T-helper 17 cell (primary cell): ENCODE measurements around the gene NXNL1. TPM values are rescaled to one million over a fixed set of nuclear protein-coding genes. Genes with fewer than 3 reads are reported as not detected.
"Not testable (repeated sequence)": the region's sequence is repeated elsewhere in the genome, so short reads cannot be mapped to it uniquely, and the experiment has no call there.

Experiments
- ATAC-seq: fragments of 150-1000 bp; cut with Tn5 transposase; 2 replicates; pipeline ENCODE4 v1.10.0; 2021; ENCODE audit warnings: mild to moderate bottlenecking, moderate library complexity
- DNase-seq, 3 donors: peaks; one replicate each; pipeline versions ENCODE4 v3.0.0 to v3.0.0-alpha.2; 2020 to 2021
- H3K9me3 ChIP-seq: one replicate; pipeline ENCODE4 v1.7.0; 2013; ENCODE audit warnings: low read length, mild to moderate bottlenecking; ENCODE audit not compliant: control insufficient read depth, poor library complexity, severe bottlenecking
- H3K27ac Mint-ChIP-seq: one replicate; pipeline ENCODE4 v1.8.0; 2022; ENCODE audit warnings: mild to moderate bottlenecking, moderate library complexity, mixed read lengths
- H3K27me3 Mint-ChIP-seq: one replicate; pipeline ENCODE4 v1.8.0; 2022; ENCODE audit warnings: mixed read lengths
- H3K36me3 Mint-ChIP-seq: one replicate; pipeline ENCODE4 v1.8.0; 2022; ENCODE audit warnings: low read depth, mixed read lengths
- H3K4me1 Mint-ChIP-seq: one replicate; pipeline ENCODE4 v1.8.0; 2022; ENCODE audit warnings: mild to moderate bottlenecking, mixed read lengths
- H3K4me3 Mint-ChIP-seq: one replicate; pipeline ENCODE4 v1.8.0; 2022; ENCODE audit warnings: mild to moderate bottlenecking, moderate library complexity, mixed read lengths
- total RNA-seq, 4 donors: library from RNA in 2 of 4; stranded (reverse) in 2 of 4; gene quantifications; one replicate each; pipeline ENCODE4 v1.2.3 and lab custom pipeline; 2022 to 2026

The NXNL1 gene
- total RNA-seq, 2 donors from 2014 or later: not detected

GRCh38 chr19:17479325-17479791, 18.6 kb upstream of the NXNL1 start:
- Mint-ChIP-seq H3K36me3 (peaks cover under 1% of the 10 kb centered on the region), H3K27ac (no peak overlapping the region), H3K4me3 (no peak overlapping the region), H3K27me3 (no peaks in the 10 kb centered on the region), H3K4me1 (peaks cover 5% of the 10 kb centered on the region)
- ATAC-seq (no peak), DNase-seq (no peak)
- H3K9me3 ChIP-seq: no peaks in the 10 kb centered on the region

- H3K27ac Mint-ChIP-seq: no peak overlapping the region
- no peak overlapping the region for H3K4me3 Mint-ChIP-seq
- no peaks in the 10 kb centered on the region for H3K36me3 Mint-ChIP-seq
- ATAC-seq: no peak
- no peaks in the 10 kb centered on the region for H3K9me3 ChIP-seq
- H3K27me3 Mint-ChIP-seq: no peaks in the 10 kb centered on the region
- H3K4me1 Mint-ChIP-seq: peaks cover 5% of the 10 kb centered on the region
- no peak for DNase-seq
Measured at GRCh38 chr19:17475541-17476115, 14.9 kb upstream of the NXNL1 start.

GRCh38 chr19:17475011-17475540, 14.3 kb upstream of the NXNL1 start:
- not testable (repeated sequence) for ATAC-seq, H3K4me1 Mint-ChIP-seq, H3K27ac Mint-ChIP-seq, H3K9me3 ChIP-seq, H3K4me3 Mint-ChIP-seq, H3K36me3 Mint-ChIP-seq, H3K27me3 Mint-ChIP-seq, DNase-seq

DNA sequence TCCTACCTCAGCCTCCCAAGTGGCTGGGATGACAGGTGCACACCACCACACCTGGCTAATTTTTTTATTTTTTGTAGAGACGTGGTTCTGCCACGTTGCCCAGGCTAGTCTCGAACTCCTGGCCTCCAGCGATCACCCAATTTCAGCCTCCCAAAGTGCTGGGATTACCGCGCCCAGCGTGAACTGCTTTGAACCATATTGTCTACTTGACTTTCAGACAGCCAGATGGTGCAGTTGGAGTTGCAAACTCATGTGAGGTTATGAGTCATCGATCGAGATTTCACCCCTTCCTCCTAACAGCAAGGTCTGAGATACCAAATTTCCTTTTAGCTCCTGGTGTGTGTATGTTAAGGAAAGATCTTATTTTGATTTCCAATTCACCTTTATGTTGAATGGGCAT, 12.3 kb upstream of the NXNL1 start:
- no peak for ATAC-seq
- H3K9me3 ChIP-seq: no peaks in the 10 kb centered on the region
- H3K4me3 Mint-ChIP-seq: no peak overlapping the region
- no peaks in the 10 kb centered on the region for H3K27me3 Mint-ChIP-seq
- peaks cover 3% of the 10 kb centered on the region for H3K36me3 Mint-ChIP-seq
- no peak overlapping the region for H3K27ac Mint-ChIP-seq
- peaks cover 16% of the 10 kb centered on the region for H3K4me1 Mint-ChIP-seq
- no peak for DNase-seq

GRCh38 chr19:17471410-17472125, 10.8 kb upstream of the NXNL1 start:
- peaks cover 20% of the 10 kb centered on the region for H3K4me1 Mint-ChIP-seq
- no peak overlapping the region for H3K27ac Mint-ChIP-seq
- no peaks in the 10 kb centered on the region for H3K27me3 Mint-ChIP-seq
- peak overlapping the region; percentile 100 for H3K4me3 Mint-ChIP-seq
- DNase-seq (no peak), ATAC-seq (no peak)
- no peaks in the 10 kb centered on the region for H3K9me3 ChIP-seq
- H3K36me3 Mint-ChIP-seq: peaks cover 3% of the 10 kb centered on the region

DNA sequence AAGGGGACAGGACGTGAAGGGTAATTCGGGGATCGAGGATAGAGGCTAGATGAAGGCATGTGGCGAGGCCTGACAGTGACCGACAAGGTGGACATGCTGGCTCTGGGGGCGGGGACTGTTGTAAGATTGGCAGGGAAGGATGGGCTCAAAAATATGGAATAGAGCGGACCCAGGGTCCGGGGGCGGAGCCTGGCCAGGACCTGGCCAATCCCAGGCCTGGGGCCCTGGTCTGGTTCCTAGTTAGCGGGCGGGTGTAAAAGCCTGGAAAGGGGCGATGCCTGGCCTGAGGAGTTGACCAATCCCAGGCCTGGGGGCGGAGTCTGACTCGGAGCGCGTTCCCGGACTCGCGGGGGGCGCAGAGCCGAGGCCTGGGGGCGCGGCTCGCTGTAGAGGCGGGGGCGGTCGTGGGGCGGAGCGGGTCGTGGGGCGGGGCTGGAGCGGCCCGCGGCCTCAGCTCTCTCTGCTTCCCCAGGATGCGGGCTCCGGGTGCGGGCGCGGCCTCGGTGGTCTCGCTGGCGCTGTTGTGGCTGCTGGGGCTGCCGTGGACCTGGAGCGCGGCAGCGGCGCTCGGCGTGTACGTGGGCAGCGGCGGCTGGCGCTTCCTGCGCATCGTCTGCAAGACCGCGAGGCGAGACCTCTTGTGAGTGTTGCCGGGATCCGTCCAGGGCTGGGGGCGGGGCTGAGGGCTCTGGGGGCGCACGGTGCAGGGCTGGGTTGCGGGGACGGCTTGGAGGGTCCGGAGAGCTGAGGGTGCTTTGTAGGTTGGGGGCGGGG, 9.5 kb upstream of the NXNL1 start, which contains the start of gene SLC27A1:
Gene SLC27A1 (plus strand): TSS at position 457 of the 774 bp plus-strand sequence. CDS start 17 bp downstream, at position 474.
- no peaks in the 10 kb centered on the region for H3K9me3 ChIP-seq
- Mint-ChIP-seq H3K27me3 (no peaks in the 10 kb centered on the region), H3K27ac (peak within 1 kb of the TSS; percentile 87), H3K4me1 (peaks cover 24% of the 10 kb centered on the region), H3K36me3 (peaks cover 3% of the 10 kb centered on the region), H3K4me3 (peak within 1 kb of the TSS; percentile 100)
- DNase-seq: peak; percentile 72 to 90 (median 89)
- ATAC-seq: peak; percentile 79

- H3K4me1 Mint-ChIP-seq: peaks cover 24% of the 10 kb centered on the region
- no peaks in the 10 kb centered on the region for H3K9me3 ChIP-seq
- peak overlapping the region; percentile 87 for H3K27ac Mint-ChIP-seq
- ATAC-seq (peak; percentile 89), DNase-seq (peak; percentile 73 to 92 (median 91))
- no peaks in the 10 kb centered on the region for H3K27me3 Mint-ChIP-seq
- peaks cover 3% of the 10 kb centered on the region for H3K36me3 Mint-ChIP-seq
- peak overlapping the region; percentile 100 for H3K4me3 Mint-ChIP-seq
Measured at GRCh38 chr19:17469481-17470067, 8.8 kb upstream of the NXNL1 start.

DNA sequence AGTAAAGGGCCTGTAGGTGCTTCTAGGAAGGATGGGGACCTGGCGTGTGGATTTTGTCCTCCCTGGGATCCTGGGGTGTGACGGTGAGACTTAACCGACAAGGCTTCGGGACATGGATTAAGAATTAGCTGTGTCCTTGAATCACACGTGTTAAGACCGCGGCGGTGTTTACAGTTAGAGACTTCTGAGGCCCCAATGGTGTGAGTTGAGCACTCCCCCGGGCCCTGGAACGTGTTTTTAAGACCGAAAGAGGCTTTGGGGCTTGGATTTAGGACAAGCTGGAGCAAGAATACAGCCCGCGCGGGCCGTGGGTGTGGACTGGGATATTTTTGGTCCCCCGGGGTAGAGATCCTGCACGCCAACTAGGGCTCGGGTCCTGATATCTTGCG, 8.4 kb upstream of the NXNL1 start:
- ATAC-seq (no peak), DNase-seq (no peak)
- peak overlapping the region; percentile 100 for H3K4me3 Mint-ChIP-seq
- peaks cover 3% of the 10 kb centered on the region for H3K36me3 Mint-ChIP-seq
- H3K9me3 ChIP-seq: no peaks in the 10 kb centered on the region
- H3K27me3 Mint-ChIP-seq: no peaks in the 10 kb centered on the region
- H3K4me1 Mint-ChIP-seq: peaks cover 24% of the 10 kb centered on the region
- H3K27ac Mint-ChIP-seq: peak overlapping the region; percentile 87

DNA sequence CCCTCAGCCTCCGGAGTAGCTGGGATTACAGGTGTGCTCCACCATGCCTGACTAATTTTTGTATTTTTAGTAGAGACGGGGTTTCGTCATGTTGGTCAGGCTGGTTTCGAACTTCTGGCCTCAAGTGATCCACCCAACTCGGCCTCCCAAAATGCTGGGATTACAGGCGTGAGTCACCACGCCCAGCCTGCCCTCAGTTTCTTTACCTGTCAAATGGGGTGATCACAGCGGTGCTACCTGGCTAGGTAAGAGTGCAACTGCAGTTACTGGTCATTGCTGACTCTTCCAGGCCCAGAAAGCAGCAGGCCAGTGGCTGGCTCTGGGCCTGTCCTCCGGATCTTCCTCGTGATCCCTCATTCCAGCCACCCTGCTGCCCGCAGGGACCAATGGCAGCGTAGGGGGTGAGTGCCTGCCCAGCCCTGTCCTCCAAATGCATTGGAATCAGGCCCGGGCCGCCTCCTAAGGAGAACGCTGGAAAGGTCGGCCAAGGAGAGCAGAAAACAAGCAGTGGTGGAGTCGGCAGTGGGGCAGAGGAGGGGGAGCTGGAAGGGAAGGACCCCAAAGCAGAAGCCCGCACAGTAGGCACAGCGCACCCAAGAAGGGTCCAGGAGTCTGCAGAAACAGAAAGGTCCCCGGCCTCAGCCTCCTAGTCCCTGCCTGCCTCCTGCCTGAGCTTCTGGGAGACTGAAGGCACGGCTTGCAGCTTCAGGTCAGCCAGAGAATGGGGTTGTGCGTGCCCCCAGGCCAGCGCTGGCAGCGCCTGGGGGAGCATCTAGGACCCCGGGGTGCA, 7.8 kb upstream of the NXNL1 start:
- DNase-seq: no peak
- Mint-ChIP-seq H3K36me3 (peaks cover 3% of the 10 kb centered on the region), H3K27me3 (no peaks in the 10 kb centered on the region), H3K27ac (peak overlapping the region; percentile 87), H3K4me1 (peaks cover 24% of the 10 kb centered on the region), H3K4me3 (peak overlapping the region; percentile 100)
- H3K9me3 ChIP-seq: no peaks in the 10 kb centered on the region
- ATAC-seq: no peak

GRCh38 chr19:17467471-17468301, 7.0 kb upstream of the NXNL1 start:
- H3K36me3 Mint-ChIP-seq: peaks cover 3% of the 10 kb centered on the region
- DNase-seq (no peak), ATAC-seq (no peak)
- no peaks in the 10 kb centered on the region for H3K9me3 ChIP-seq
- H3K4me1 Mint-ChIP-seq: peaks cover 24% of the 10 kb centered on the region
- H3K4me3 Mint-ChIP-seq: no peak overlapping the region
- peak overlapping the region; percentile 87 for H3K27ac Mint-ChIP-seq
- no peaks in the 10 kb centered on the region for H3K27me3 Mint-ChIP-seq

GRCh38 chr19:17466487-17466850, 5.7 kb upstream of the NXNL1 start:
- peak overlapping the region; percentile 43 for H3K27ac Mint-ChIP-seq
- peaks cover 3% of the 10 kb centered on the region for H3K27me3 Mint-ChIP-seq
- peaks cover 24% of the 10 kb centered on the region for H3K4me1 Mint-ChIP-seq
- no peaks in the 10 kb centered on the region for H3K9me3 ChIP-seq
- no peak overlapping the region for H3K4me3 Mint-ChIP-seq
- H3K36me3 Mint-ChIP-seq: peaks cover 3% of the 10 kb centered on the region
- no peak for ATAC-seq
- DNase-seq: no peak

- no peak for DNase-seq
- H3K27me3 Mint-ChIP-seq: peaks cover 33% of the 10 kb centered on the region
- no peak for ATAC-seq
Measured at GRCh38 chr19:17458970-17459369, 1.8 kb downstream of the NXNL1 start.

More at GRCh38 chr19:17458970-17459369, 1.8 kb downstream of the NXNL1 start:
- Mint-ChIP-seq H3K27ac (no peak overlapping the region), H3K36me3 (no peaks in the 10 kb centered on the region), H3K4me3 (no peak overlapping the region), H3K4me1 (no peaks in the 10 kb centered on the region)
- no peaks in the 10 kb centered on the region for H3K9me3 ChIP-seq
